B cell (primary cell): ENCODE measurements around the gene NUDT14. TPM values are rescaled to one million over a fixed set of nuclear protein-coding genes. Genes with fewer than 3 reads are reported as not detected.
A peak's percentile ranks its signal among the peaks of the same experiment; 100 is the strongest.

Source experiments
- ATAC-seq: fragments of 200-7000 bp; cut with Tn5 transposase; one replicate; pipeline ENCODE4 v1.10.0; 2021; ENCODE audit warnings: low read depth, mild to moderate bottlenecking, moderate number of reproducible peaks, moderate library complexity
- CTCF ChIA-PET: fragments of 350-600 bp; sonication (Branson Sonifier 250); formaldehyde crosslinking; loops from one replicate; lab custom pipeline; 2021; ENCODE audit warnings: antibody characterized with exemption, inconsistent platforms; lab: Charles Lee
- POLR2A ChIA-PET: fragments of 350-600 bp; sonication (Branson Sonifier 250); formaldehyde crosslinking; loops from one replicate; lab custom pipeline; 2021; ENCODE audit warnings: antibody characterized with exemption; lab: Charles Lee
- DNase-seq: peaks from one replicate; pipeline ENCODE4 v3.0.0; 2013
- H2AFZ ChIP-seq: 2 replicates; pipeline ENCODE4 v1.6.1; 2012; ENCODE audit warnings: mild to moderate bottlenecking, low read depth, low read length; ENCODE audit not compliant: insufficient read depth, poor library complexity, severe bottlenecking
- H3K27ac ChIP-seq, 2 donors: 1 replicate in 1 of 2; 2 replicates in 1 of 2; pipeline ENCODE4 v1.5.1; 2012 to 2013; ENCODE audit warnings: low read length in 2 of 2, mild to moderate bottlenecking in 2 of 2, moderate library complexity in 1 of 2
- H3K27me3 ChIP-seq, 4 experiments: fragments of 200-600 bp in 1 of 4; sonication (generic) in 1 of 4; replicated peaks in 1 of 4; 1 replicate in 2 of 4; 2 replicates in 2 of 4; pipeline versions ENCODE4 v1.6.1 to v1.7.0; 2013 to 2016; ENCODE audit warnings: low read length in 3 of 4, mild to moderate bottlenecking in 2 of 4, mixed read lengths in 1 of 4, moderate library complexity in 1 of 4; ENCODE audit not compliant: insufficient read depth in 4 of 4, control insufficient read depth in 3 of 4; ENCODE audit errors: control extremely low read depth in 1 of 4
- H3K36me3 ChIP-seq, 2 experiments: replicated peaks in 1 of 2; 1 replicate in 1 of 2; 2 replicates in 1 of 2; pipeline versions ENCODE4 v1.6.1 to v1.7.1; 2013; ENCODE audit warnings: low read length in 1 of 2; ENCODE audit not compliant: insufficient read depth in 2 of 2, control insufficient read depth in 1 of 2; ENCODE audit errors: control extremely low read depth in 1 of 2, extremely low read depth in 1 of 2
- H3K4me1 ChIP-seq, 2 donors: fragments of 200-600 bp in 1 of 2; sonication (generic) in 1 of 2; 1 replicate in 1 of 2; 2 replicates in 1 of 2; pipeline versions ENCODE4 v1.5.1 to v1.6.1; 2013 to 2017; ENCODE audit warnings: low read length in 2 of 2; ENCODE audit not compliant: control insufficient read depth in 2 of 2, insufficient read depth in 2 of 2
- H3K4me2 ChIP-seq: replicated peaks from 2 replicates; pipeline ENCODE3; 2012; ENCODE audit warnings: mild to moderate bottlenecking, low read depth, low read length; ENCODE audit not compliant: poor library complexity, severe bottlenecking
- H3K4me3 ChIP-seq, 5 experiments: fragments of 200-600 bp in 1 of 5; sonication (generic) in 1 of 5; 1 replicate in 3 of 5; 2 replicates in 2 of 5; pipeline versions ENCODE4 v1.5.1 to v1.7.0; 2011 to 2016; ENCODE audit warnings: low read length in 4 of 5, mild to moderate bottlenecking in 4 of 5, low read depth in 2 of 5, control low read depth in 1 of 5, moderate library complexity in 1 of 5; ENCODE audit not compliant: insufficient read depth in 1 of 5; ENCODE audit errors: control extremely low read depth in 1 of 5, extremely low read depth in 1 of 5
- H3K79me2 ChIP-seq: fragments of 200-600 bp; sonication (generic); one replicate; pipeline ENCODE4 v1.6.0; 2016; ENCODE audit warnings: low read length; ENCODE audit not compliant: control insufficient read depth, insufficient read depth
- H3K9ac ChIP-seq: fragments of 200-600 bp; sonication (generic); 2 replicates; pipeline ENCODE4 v1.6.1; 2017; ENCODE audit warnings: mild to moderate bottlenecking, low read length, moderate library complexity
- H3K9me3 ChIP-seq, 3 donors: one replicate each; pipeline versions ENCODE4 v1.6.1 to v1.7.1; 2013; ENCODE audit warnings: low read length in 2 of 3; ENCODE audit not compliant: control insufficient read depth in 2 of 3, insufficient read depth in 1 of 3; ENCODE audit errors: control extremely low read depth in 1 of 3
- H4K20me1 ChIP-seq: 2 replicates; pipeline ENCODE4 v1.6.0; 2012; ENCODE audit warnings: mild to moderate bottlenecking, low read length; ENCODE audit not compliant: insufficient read depth, control insufficient read depth, poor library complexity, severe bottlenecking
- H3K27ac Mint-ChIP-seq: one replicate; pipeline ENCODE4 v1.8.0; 2021; ENCODE audit warnings: mixed read lengths
- H3K27me3 Mint-ChIP-seq: one replicate; pipeline ENCODE4 v1.8.0; 2021; ENCODE audit warnings: mixed read lengths
- H3K4me1 Mint-ChIP-seq: one replicate; pipeline ENCODE4 v1.8.0; 2021; ENCODE audit warnings: mixed read lengths
- H3K4me3 Mint-ChIP-seq: one replicate; pipeline ENCODE4 v1.8.0; 2021; ENCODE audit warnings: mixed read lengths
- H3K9me3 Mint-ChIP-seq: one replicate; pipeline ENCODE4 v1.8.0; 2022; ENCODE audit warnings: mixed read lengths; ENCODE audit not compliant: insufficient read depth
- CTCF ChIP-seq: fragments of 200-600 bp; IDR thresholded peaks from one replicate; pipeline ENCODE4 v1.8.0; 2022; ENCODE audit warnings: antibody characterized with exemption, mild to moderate bottlenecking
- EZH2 ChIP-seq: IDR thresholded peaks from 2 replicates; pipeline ENCODE4 v1.6.1; 2012; ENCODE audit warnings: borderline replicate concordance, low read depth, mild to moderate bottlenecking, moderate library complexity, low read length; ENCODE audit not compliant: insufficient read depth, poor library complexity, severe bottlenecking
- WGBS: methylation state at CpG from one replicate; pipeline ENCODE4 v1.1.5; 2013; ENCODE audit warnings: missing lambda C conversion rate; ENCODE audit not compliant: insufficient coverage; 5-methylcytosine and 5-hydroxymethylcytosine counted together
- intact Hi-C: fragments of 100-400 bp; cut with micrococcal nuclease; formaldehyde crosslinking; loops from one replicate; pipeline ENCODE4 v1.10.0; 2022
- polyA plus RNA-seq: library from polyadenylated mRNA; depleted of rRNA; stranded (reverse); fragments of >200 nt; gene quantifications from 2 replicates; pipeline ENCODE4 v1.2.3, GENCODE V29; 2012
- total RNA-seq, 2 donors: library from RNA; stranded (reverse); fragments of 120-200 nt in 1 of 2; gene quantifications; 1 replicate in 1 of 2; 2 replicates in 1 of 2; pipeline versions ENCODE4 v1.2.3 to v1.2.4, GENCODE V29; 2013 to 2022

Gene NUDT14
- total and polyA plus RNA-seq, 2 donors (not counting 1 experiment from before 2014, with no cell fraction given), result 17.4 to 31.6 TPM

GRCh38 chr14:105203057-105203531 lies 22.0 kb upstream of the NUDT14 start:
- no peak overlapping the region for H3K4me3 Mint-ChIP-seq
- peaks cover 18% of the 10 kb centered on the region for H3K27me3 Mint-ChIP-seq
- H3K36me3 ChIP-seq, result no peaks in the 10 kb centered on the region
- H3K9me3 ChIP-seq, result peaks cover 0 to 8% (median 0%) of the 10 kb centered on the region in 3 donors
- ATAC-seq (peak; percentile 45), DNase-seq (peak; percentile 77)
- H3K9ac ChIP-seq, result no peak overlapping the region
- H3K27me3 ChIP-seq, result peaks cover 0 to 53% (median 14%) of the 10 kb centered on the region in 4 experiments
- H4K20me1 ChIP-seq, result no peaks in the 10 kb centered on the region
- H3K4me3 ChIP-seq, result no peak overlapping the region
- TF ChIP-seq CTCF (peak; percentile 95), EZH2 (no peak)
- H3K4me1 Mint-ChIP-seq, result peaks cover 17% of the 10 kb centered on the region
- no peaks in the 10 kb centered on the region for H3K9me3 Mint-ChIP-seq
- peak overlapping the region; percentile 45 for H3K4me2 ChIP-seq
- H3K79me2 ChIP-seq, result no peaks in the 10 kb centered on the region
- H3K27ac ChIP-seq, result no peak overlapping the region
- ChIA-PET POLR2A (no interaction called here), CTCF (interaction anchor here (0.9 to 1.2 kb wide), 6 partner anchors 14 to 200 kb away, joined by 3 read pairs; no protein-coding TSS in a partner anchor)
- intact Hi-C loops, result loop anchor here (1.0 to 5.0 kb wide), 5 partner anchors 79 to 324 kb away; partner anchors contain the start of genes TEDC1 and TMEM121
- no peak overlapping the region for H2AFZ ChIP-seq
- peaks cover 18 to 29% of the 10 kb centered on the region in 2 donors for H3K4me1 ChIP-seq
- WGBS, result 11% methylated on average over 18 of the region's 18 CpGs
- H3K27ac Mint-ChIP-seq, result no peak overlapping the region

- Mint-ChIP-seq H3K27ac (no peak overlapping the region), H3K4me1 (peaks cover 19% of the 10 kb centered on the region), H3K9me3 (no peaks in the 10 kb centered on the region), H3K27me3 (peaks cover 22% of the 10 kb centered on the region), H3K4me3 (peak overlapping the region; percentile 10)
- no peak overlapping the region for H3K9ac ChIP-seq
- no peak for TF ChIP-seq EZH2
- no peak for TF ChIP-seq CTCF
- no peak overlapping the region for H3K27ac ChIP-seq
- H3K4me2 ChIP-seq, result peak overlapping the region; percentile 22
- WGBS, result 13% methylated on average over 20 of the region's 20 CpGs
- ATAC-seq (peak; percentile 31), DNase-seq (peak; percentile 63)
- H3K4me3 ChIP-seq, result no peak overlapping the region
- intact Hi-C loops, result loop anchor here (5.0 kb wide), 3 partner anchors 110 to 325 kb away; partner anchors contain the start of genes TEDC1 and TMEM121
- H3K9me3 ChIP-seq, result peaks cover 0 to 13% (median 0%) of the 10 kb centered on the region in 3 donors
- ChIA-PET POLR2A (interaction anchor here (0.6 kb wide), 1 partner anchor 148 kb away, joined by 4 read pairs; no protein-coding TSS in a partner anchor), CTCF (interaction anchor here (0.9 to 2.0 kb wide), 4 partner anchors 46 to 331 kb away, joined by 3 to 4 read pairs (median 4); partner anchors contain the start of gene BRF1)
- H3K36me3 ChIP-seq, result no peaks in the 10 kb centered on the region
- no peaks in the 10 kb centered on the region for H4K20me1 ChIP-seq
- H2AFZ ChIP-seq, result peak overlapping the region; percentile 32
- H3K4me1 ChIP-seq, result peaks cover 18 to 33% of the 10 kb centered on the region in 2 donors
- H3K27me3 ChIP-seq, result peaks cover 0 to 64% (median 22%) of the 10 kb centered on the region in 4 experiments
- H3K79me2 ChIP-seq, result no peaks in the 10 kb centered on the region
Observed at GRCh38 chr14:105201925-105202513, 20.9 kb upstream of the NUDT14 start.
